Suprapubic skin (tissue), 3 donors: ENCODE data around the gene CEP41.

ENCODE experiments used
- EP300 ChIP-seq: sonication (generic); formaldehyde crosslinking; IDR thresholded peaks from one replicate; pipeline ENCODE4 v1.6.1; 2017; ENCODE audit warnings: antibody characterized with exemption
- POLR2A ChIP-seq, 2 donors: fragments of 450-650 bp; IDR thresholded peaks; one replicate each; pipeline ENCODE4 v1.6.1; 2017; ENCODE audit warnings: antibody characterized with exemption in 2 of 2, mild to moderate bottlenecking in 2 of 2, moderate library complexity in 2 of 2
- TF ChIP-seq, protein P1 (sequence below), 2 donors: fragments of 200-600 bp in 1 of 2; fragments of 450-650 bp in 1 of 2; sonication (generic) in 1 of 2; IDR thresholded peaks; one replicate each; pipeline ENCODE4 v1.5.1; 2016 to 2019; ENCODE audit warnings: antibody characterized with exemption in 2 of 2, mild to moderate bottlenecking in 1 of 2, moderate library complexity in 1 of 2

DNA sequence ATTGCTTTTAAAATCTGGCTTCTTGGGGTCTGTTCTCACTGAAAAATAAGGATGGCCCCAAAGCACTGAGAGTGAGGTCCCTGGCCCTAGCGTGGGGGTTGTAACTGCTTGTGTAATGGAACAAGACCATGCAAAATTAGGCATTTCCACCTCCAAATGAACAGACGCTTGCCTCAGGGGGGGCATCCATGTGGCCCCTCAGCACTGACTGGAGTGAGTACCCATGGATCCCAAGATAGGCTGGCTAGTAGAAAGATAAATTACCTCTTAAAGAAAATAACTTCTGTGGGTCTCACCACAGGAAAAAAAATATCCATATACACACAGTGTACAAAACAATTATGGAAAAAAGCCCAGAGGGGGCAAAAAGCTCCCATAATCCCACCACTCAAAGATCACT is 75.7 kb downstream of the CEP41 start:
- TF ChIP-seq, protein P1, sequence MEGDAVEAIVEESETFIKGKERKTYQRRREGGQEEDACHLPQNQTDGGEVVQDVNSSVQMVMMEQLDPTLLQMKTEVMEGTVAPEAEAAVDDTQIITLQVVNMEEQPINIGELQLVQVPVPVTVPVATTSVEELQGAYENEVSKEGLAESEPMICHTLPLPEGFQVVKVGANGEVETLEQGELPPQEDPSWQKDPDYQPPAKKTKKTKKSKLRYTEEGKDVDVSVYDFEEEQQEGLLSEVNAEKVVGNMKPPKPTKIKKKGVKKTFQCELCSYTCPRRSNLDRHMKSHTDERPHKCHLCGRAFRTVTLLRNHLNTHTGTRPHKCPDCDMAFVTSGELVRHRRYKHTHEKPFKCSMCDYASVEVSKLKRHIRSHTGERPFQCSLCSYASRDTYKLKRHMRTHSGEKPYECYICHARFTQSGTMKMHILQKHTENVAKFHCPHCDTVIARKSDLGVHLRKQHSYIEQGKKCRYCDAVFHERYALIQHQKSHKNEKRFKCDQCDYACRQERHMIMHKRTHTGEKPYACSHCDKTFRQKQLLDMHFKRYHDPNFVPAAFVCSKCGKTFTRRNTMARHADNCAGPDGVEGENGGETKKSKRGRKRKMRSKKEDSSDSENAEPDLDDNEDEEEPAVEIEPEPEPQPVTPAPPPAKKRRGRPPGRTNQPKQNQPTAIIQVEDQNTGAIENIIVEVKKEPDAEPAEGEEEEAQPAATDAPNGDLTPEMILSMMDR (IDR thresholded peaks at IDR 0.05), result no peak
- TF ChIP-seq EP300, result no peak
- no peak for TF ChIP-seq POLR2A (IDR thresholded peaks at IDR 0.05)
